HUDEP-2 (cell line): Measurements from ENCODE around the gene CALR3.
"Not testable (repeated sequence)": the region's sequence is repeated elsewhere in the genome, so short reads cannot be mapped to it uniquely, and the experiment has no call there.

ENCODE experiments used
- DNase-seq, 76 experiments: peaks; one replicate each; lab custom pipeline; 2025; ENCODE audit not compliant: unreplicated experiment in 76 of 76; lab: John Stamatoyannopoulos, UW

Gene CALR3

GRCh38 chr19:16459680-16460079 is 36.3 kb downstream of the CALR3 start:
- DNase-seq, result no peak

- no peak for DNase-seq
Observed at GRCh38 chr19:16458391-16459341, 37.3 kb downstream of the CALR3 start.

GRCh38 chr19:16457954-16458331 is 38.0 kb downstream of the CALR3 start:
- DNase-seq, result no peak

GRCh38 chr19:16457195-16457953 is 38.6 kb downstream of the CALR3 start:
- no peak for DNase-seq

GRCh38 chr19:16456652-16457194 is 39.2 kb downstream of the CALR3 start:
- no peak for DNase-seq

GRCh38 chr19:16455489-16455888 is 40.5 kb downstream of the CALR3 start:
- no peak for DNase-seq

- DNase-seq, result no peak
Observed at GRCh38 chr19:16454351-16454918, 41.5 kb downstream of the CALR3 start.

- no peak for DNase-seq
Observed at GRCh38 chr19:16452325-16452724, 43.6 kb downstream of the CALR3 start.

- DNase-seq, result peak in 8 of 76 experiments; percentile 7 to 34 (median 26)
Observed at GRCh38 chr19:16449330-16449961, 46.5 kb downstream of the CALR3 start.

- DNase-seq, result not testable (repeated sequence)
Observed at GRCh38 chr19:16448872-16449271, 47.1 kb downstream of the CALR3 start.

GRCh38 chr19:16446724-16447368 is 49.1 kb downstream of the CALR3 start:
- peak in 74 of 76 experiments; percentile 29 to 92 (median 81) for DNase-seq

- DNase-seq, result no peak
Observed at GRCh38 chr19:16446108-16446723, 49.8 kb downstream of the CALR3 start.

GRCh38 chr19:16445238-16446107 is 50.5 kb downstream of the CALR3 start:
- no peak for DNase-seq

GRCh38 chr19:16444269-16444600 is 51.7 kb downstream of the CALR3 start:
- DNase-seq, result no peak

GRCh38 chr19:16442386-16443276 is 53.3 kb downstream of the CALR3 start:
- DNase-seq, result no peak

- DNase-seq, result peak in 35 of 76 experiments; percentile 11 to 53 (median 23)
Observed at GRCh38 chr19:16441661-16442162, 54.3 kb downstream of the CALR3 start.

GRCh38 chr19:16436780-16437332 is 59.1 kb downstream of the CALR3 start:
- DNase-seq, result no peak
